IPS-18a (cell line): Measurements from ENCODE around the gene FGFRL1.
A peak's percentile ranks its signal among the peaks of the same experiment; 100 is the strongest.

ENCODE experiments used
- H3K27ac ChIP-seq: one replicate; pipeline ENCODE4 v1.5.1; 2013; ENCODE audit warnings: low read length
- H3K27me3 ChIP-seq: one replicate; pipeline ENCODE4 v1.6.1; 2013; ENCODE audit warnings: mild to moderate bottlenecking, low read length; ENCODE audit not compliant: control insufficient read depth, insufficient read depth
- H3K36me3 ChIP-seq: one replicate; pipeline ENCODE4 v1.6.1; 2013; ENCODE audit warnings: low read depth, low read length; ENCODE audit not compliant: control insufficient read depth
- H3K4me1 ChIP-seq: one replicate; pipeline ENCODE4 v1.6.1; 2013; ENCODE audit warnings: low read depth, low read length; ENCODE audit not compliant: control insufficient read depth
- H3K4me3 ChIP-seq: one replicate; pipeline ENCODE4 v1.5.1; 2013; ENCODE audit warnings: low read length
- H3K9ac ChIP-seq: one replicate; pipeline ENCODE4 v1.6.1; 2013; ENCODE audit warnings: mild to moderate bottlenecking, low read length, moderate library complexity
- H3K9me3 ChIP-seq: one replicate; pipeline ENCODE4 v1.6.1; 2013; ENCODE audit warnings: low read depth, low read length; ENCODE audit not compliant: control insufficient read depth

The FGFRL1 gene

DNA sequence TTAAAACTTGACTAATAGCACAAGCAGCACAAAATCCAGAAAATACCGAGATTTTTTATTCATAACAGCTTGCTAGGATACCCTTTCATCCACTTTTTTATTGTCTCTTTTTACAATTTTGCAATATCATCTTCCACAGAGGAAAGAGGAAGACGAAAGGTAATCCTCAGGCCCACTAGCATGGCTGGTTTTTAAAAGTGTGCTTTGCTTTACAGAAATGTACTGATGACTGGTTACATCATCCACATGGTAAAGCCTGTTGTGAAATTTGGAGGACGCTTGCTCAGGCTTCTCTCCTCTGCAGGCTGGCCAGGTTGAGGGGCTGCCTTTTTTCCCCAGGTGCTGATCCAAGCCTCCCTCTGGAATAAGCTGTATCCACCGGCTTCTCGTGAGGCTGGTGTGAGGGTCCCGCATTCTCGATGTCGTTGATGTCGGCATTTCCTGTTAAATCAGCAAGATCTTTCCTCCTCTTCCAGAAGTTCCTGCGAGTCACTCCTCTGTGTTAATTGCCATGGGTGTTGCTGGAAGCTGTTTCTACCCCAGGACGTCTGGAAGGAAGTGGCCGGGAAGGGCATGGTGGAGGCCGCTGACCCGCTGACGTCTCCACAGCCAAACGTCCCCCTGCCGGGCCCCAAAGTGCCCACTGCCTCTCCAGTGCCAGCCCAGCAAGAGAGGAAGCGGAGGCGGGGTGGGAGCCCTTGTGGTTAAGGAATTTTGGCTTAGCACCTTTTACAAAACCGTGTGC is 32.3 kb upstream of the FGFRL1 start:
- no peak overlapping the region for H3K27ac ChIP-seq
- no peaks in the 10 kb centered on the region for H3K4me1 ChIP-seq
- H3K36me3 ChIP-seq, result no peaks in the 10 kb centered on the region
- no peak overlapping the region for H3K9ac ChIP-seq
- peaks cover 10% of the 10 kb centered on the region for H3K27me3 ChIP-seq
- H3K9me3 ChIP-seq, result no peaks in the 10 kb centered on the region
- H3K4me3 ChIP-seq, result no peak overlapping the region

GRCh38 chr4:982291-982690 is 29.1 kb upstream of the FGFRL1 start:
- Histone ChIP-seq H3K9me3 (no peaks in the 10 kb centered on the region), H3K4me3 (no peak overlapping the region), H3K4me1 (peaks cover 5% of the 10 kb centered on the region), H3K27ac (no peak overlapping the region), H3K27me3 (peaks cover 33% of the 10 kb centered on the region), H3K36me3 (no peaks in the 10 kb centered on the region), H3K9ac (no peak overlapping the region)

DNA sequence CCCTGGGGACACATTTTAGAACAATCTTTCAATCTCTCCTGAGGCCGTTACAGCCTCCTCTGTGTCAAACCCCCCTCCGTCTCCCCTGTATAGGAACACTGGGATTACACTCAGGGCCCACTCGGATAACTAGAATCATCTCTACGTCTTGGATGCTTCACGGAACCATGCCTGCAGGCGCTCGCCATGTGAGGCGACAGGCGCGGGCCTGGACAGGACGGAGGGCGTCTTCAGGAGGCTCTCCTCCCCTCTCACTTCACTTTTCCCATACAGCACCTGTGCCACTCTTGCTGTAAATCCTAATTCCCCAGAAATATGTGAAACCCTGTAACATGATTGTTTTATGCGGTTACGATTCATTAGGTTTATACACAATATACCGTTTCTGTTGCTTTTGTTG is 28.6 kb upstream of the FGFRL1 start:
- H3K4me1 ChIP-seq, result peaks cover 5% of the 10 kb centered on the region
- H3K9ac ChIP-seq, result no peak overlapping the region
- peaks cover 39% of the 10 kb centered on the region for H3K27me3 ChIP-seq
- H3K36me3 ChIP-seq, result no peaks in the 10 kb centered on the region
- H3K4me3 ChIP-seq, result no peak overlapping the region
- H3K27ac ChIP-seq, result no peak overlapping the region
- no peaks in the 10 kb centered on the region for H3K9me3 ChIP-seq

DNA sequence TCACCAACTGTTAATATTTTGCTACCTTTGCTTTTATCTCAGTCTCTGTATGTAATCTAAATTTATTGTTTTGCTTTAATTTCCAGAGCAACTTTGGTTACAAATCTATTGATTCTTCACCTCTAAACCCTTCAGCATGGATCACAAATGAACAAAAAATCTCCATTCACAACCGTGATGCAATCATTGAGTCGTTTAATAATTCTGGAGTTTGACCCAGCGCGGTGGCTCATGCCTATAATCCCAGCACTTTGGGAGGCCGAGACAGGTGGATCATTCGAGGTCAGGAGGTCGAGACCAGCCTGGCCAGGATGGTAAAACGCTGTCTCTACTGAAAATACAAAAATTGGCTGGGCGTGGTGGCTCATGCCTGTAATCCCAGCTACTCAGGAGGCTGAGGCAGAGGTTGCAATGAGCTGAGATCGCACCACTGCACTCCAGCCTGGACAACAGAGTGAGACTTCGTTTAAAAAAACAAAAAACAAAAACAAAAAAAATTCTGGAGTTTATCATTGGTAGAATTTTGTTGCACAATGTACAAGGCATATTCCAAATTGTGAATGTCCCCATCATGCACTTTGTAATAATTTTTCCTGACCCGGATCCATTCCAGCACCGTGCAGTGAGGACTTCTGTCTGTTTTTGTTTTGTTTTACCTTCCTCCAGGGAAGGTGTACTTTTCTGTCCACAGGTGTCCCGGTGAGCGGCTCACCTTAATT is 26.9 kb upstream of the FGFRL1 start:
- Histone ChIP-seq H3K27ac (no peak overlapping the region), H3K4me3 (peak overlapping the region; percentile 2), H3K9ac (no peak overlapping the region), H3K36me3 (no peaks in the 10 kb centered on the region), H3K4me1 (peaks cover 5% of the 10 kb centered on the region), H3K27me3 (peaks cover 39% of the 10 kb centered on the region), H3K9me3 (no peaks in the 10 kb centered on the region)

DNA sequence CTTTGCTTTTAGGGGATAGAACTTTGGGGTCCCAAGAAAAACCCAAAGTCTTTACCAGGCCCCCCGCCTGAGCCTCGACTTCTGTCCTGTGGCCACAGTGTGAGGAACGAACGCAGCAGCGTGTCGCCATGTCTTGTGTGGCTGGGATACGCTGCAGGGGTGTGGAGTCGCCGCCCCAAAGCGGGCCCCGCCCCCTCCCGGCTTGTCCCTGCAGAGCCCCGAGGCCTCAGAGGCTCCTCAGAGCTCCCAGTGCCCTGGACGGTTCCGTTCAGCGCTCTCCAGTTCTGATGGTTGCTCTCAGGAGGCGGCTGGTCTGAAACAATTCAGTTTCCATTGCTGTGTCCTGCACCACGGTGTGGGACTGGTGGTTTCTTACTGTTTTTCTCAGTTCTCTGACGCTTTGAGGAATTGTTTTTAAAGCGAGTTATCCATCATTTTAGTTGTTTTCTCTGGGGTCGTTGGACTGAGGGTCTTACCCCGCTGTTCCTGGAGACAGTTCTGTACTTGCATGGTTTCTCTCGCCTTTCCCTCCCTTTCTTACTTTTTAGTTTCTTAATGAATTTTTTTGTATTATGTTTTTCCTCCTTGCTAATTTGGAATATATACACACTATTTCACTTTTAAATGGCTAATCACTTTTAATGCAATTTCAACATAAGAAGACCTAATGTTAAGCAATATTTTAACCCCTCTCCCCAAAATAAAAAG is 26.1 kb upstream of the FGFRL1 start:
- Histone ChIP-seq H3K9ac (no peak overlapping the region), H3K27ac (no peak overlapping the region), H3K4me1 (peaks cover 5% of the 10 kb centered on the region), H3K36me3 (no peaks in the 10 kb centered on the region), H3K27me3 (peaks cover 39% of the 10 kb centered on the region), H3K9me3 (no peaks in the 10 kb centered on the region), H3K4me3 (peak overlapping the region; percentile 2)

DNA sequence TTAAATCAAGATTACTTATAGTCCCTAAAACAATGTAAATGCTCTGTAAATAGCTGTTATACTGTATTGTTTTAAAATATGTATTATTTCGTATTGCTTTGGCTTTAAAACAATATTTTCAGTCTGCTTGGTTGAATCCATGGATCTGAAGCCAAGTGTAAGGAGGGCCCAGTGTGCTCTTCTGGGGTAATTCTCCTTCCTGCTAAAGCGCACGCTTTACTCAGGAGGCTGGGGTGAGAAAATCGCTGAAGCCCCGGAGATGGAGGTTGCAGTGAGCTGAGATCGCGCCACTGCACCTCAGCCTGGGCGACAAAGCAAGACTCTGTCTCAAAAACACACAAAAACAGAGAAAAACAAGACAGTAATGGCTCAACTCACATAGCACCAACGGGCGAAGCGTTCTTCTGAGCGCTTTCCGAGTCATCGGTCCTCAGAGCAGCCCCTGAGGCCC is 25.0 kb upstream of the FGFRL1 start:
- Histone ChIP-seq H3K27me3 (peaks cover 39% of the 10 kb centered on the region), H3K27ac (no peak overlapping the region), H3K4me3 (peak overlapping the region; percentile 58), H3K4me1 (peaks cover 5% of the 10 kb centered on the region), H3K9ac (no peak overlapping the region), H3K9me3 (no peaks in the 10 kb centered on the region), H3K36me3 (no peaks in the 10 kb centered on the region)

DNA sequence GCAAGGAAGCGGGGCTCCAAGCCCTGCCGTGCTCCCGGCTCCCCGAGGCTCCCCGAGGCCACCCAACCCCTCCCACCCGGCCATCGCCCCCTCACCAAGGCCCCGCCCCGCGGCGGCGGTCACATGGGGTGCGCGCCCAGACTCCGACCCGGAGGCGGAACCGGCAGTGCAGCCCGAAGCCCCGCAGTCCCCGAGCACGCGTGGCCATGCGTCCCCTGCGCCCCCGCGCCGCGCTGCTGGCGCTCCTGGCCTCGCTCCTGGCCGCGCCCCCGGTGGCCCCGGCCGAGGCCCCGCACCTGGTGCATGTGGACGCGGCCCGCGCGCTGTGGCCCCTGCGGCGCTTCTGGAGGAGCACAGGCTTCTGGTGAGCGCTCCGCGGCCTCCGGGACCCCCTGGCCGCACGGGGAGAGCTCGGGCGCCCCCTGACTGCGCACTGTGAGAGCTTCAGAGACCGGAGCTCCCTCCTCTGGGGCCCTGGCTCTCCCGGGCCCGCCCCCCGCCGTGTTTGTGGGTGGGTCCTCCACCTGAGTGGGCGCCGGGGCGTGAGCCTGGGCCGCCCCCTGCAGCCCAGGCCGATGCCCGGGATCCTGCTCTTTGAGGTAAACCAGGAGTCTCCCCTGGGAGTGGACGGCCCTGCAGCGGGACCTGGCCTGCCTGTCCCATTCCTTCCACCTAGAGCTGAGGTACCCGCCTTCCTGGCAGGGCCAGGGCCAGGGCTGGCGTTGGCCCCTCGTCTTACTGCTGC is 24.4 kb upstream of the FGFRL1 start, which contains the start of gene IDUA:
IDUA (plus strand) TSS at position 166 of the 745 bp plus-strand sequence; CDS start at position 207, 41 bp downstream.
- Histone ChIP-seq H3K27me3 (peaks cover 39% of the 10 kb centered on the region), H3K4me3 (peak within 1 kb of the TSS; percentile 58), H3K9ac (no peak within 1 kb of the TSS), H3K4me1 (peaks cover 5% of the 10 kb centered on the region), H3K27ac (no peak within 1 kb of the TSS), H3K36me3 (no peaks in the 10 kb centered on the region), H3K9me3 (no peaks in the 10 kb centered on the region)

- no peak overlapping the region for H3K27ac ChIP-seq
- H3K27me3 ChIP-seq, result peaks cover 39% of the 10 kb centered on the region
- H3K4me3 ChIP-seq, result no peak overlapping the region
- H3K4me1 ChIP-seq, result peaks cover 5% of the 10 kb centered on the region
- H3K9me3 ChIP-seq, result no peaks in the 10 kb centered on the region
- no peak overlapping the region for H3K9ac ChIP-seq
- no peaks in the 10 kb centered on the region for H3K36me3 ChIP-seq
Measured at GRCh38 chr4:987624-988513, 23.6 kb upstream of the FGFRL1 start.

DNA sequence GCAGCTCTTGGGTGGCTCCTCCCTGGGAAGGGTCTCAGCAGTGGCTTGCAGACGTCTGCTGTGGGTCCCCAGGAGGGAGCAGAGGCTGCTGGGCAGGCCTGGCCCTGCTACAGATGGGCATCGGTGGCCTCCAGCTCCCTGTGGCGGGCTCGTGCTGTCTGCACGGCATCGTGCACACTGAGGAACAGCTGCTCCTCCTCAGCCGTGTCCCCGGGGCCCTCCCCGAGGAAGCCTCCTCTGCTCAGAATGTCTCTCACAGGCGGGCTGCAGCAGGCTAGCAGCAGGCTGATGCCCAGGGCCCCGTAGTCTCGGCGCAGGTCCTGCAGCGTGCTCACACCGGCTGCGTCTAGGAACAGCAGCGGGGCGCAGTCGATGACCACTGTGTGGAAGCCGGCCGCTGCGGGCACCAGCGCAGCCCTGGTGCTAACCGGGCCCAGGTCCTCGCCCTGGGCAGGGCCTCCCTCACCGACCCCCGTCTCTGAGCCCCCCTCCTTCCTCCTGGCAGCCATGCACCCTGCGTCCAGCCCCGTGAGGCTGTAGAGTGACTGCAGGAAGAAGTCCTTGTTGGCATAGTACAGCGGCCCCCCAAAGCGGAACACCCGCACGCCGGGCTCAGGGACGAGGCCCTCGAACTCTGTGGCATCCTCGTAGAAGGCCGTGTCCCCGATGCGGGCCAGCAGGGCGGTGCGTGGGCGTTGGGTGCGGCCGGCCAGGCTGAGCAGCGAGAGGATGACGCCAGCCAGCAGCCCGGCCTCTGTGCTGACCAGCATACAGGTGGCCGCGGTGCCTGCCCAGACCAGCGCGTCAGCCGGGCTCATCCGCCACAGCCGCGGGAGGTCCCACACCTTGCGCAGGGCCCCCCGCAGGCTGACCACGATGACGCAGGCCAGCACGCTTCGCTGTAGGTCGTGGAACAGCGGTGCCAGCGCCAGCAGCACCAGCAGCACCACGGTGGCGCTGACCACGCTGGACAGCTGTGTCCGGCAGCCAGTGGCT is 22.4 kb upstream of the FGFRL1 start:
- Histone ChIP-seq H3K27ac (no peak overlapping the region), H3K9ac (no peak overlapping the region), H3K4me1 (peaks cover 5% of the 10 kb centered on the region)

More for the DNA sequence above, 22.4 kb upstream of the FGFRL1 start:
- Histone ChIP-seq H3K27me3 (peaks cover 39% of the 10 kb centered on the region), H3K36me3 (no peaks in the 10 kb centered on the region), H3K4me3 (no peak overlapping the region), H3K9me3 (no peaks in the 10 kb centered on the region)
